Activated CD4-positive, alpha-beta T cell treated with anti-CD3 and anti-CD28 coated beads for 36 hours (primary cell): ENCODE results near the gene GAA. TPM values are rescaled to one million over a fixed set of nuclear protein-coding genes. Genes with fewer than 3 reads are reported as not detected.

Experiments
- ATAC-seq: fragments of 200-7000 bp; cut with Tn5 transposase; one replicate; pipeline ENCODE4 v1.10.0; 2021; ENCODE audit warnings: mild to moderate bottlenecking, moderate library complexity
- CTCF ChIA-PET: fragments of 350-600 bp; sonication (Branson Sonifier 250); formaldehyde crosslinking; loops from one replicate; lab custom pipeline; 2021; ENCODE audit warnings: antibody characterized with exemption; lab: Charles Lee
- POLR2A ChIA-PET: fragments of 350-600 bp; sonication (Branson Sonifier 250); formaldehyde crosslinking; loops from one replicate; lab custom pipeline; 2021; ENCODE audit warnings: antibody characterized with exemption, inconsistent platforms; lab: Charles Lee
- DNase-seq: peaks from one replicate; pipeline ENCODE4 v3.0.0-alpha.2; 2020
- H3K27ac Mint-ChIP-seq: one replicate; pipeline ENCODE4 v1.8.0; 2021; ENCODE audit warnings: mixed read lengths
- H3K27me3 Mint-ChIP-seq: one replicate; pipeline ENCODE4 v1.8.0; 2021; ENCODE audit warnings: mixed read lengths
- H3K36me3 Mint-ChIP-seq: one replicate; pipeline ENCODE4 v1.8.0; 2021; ENCODE audit warnings: low read depth, mixed read lengths
- H3K4me1 Mint-ChIP-seq: one replicate; pipeline ENCODE4 v1.8.0; 2021; ENCODE audit warnings: mixed read lengths
- H3K4me3 Mint-ChIP-seq: one replicate; pipeline ENCODE4 v1.8.0; 2021; ENCODE audit warnings: mild to moderate bottlenecking, moderate library complexity, mixed read lengths
- H3K9me3 Mint-ChIP-seq: one replicate; pipeline ENCODE4 v1.8.0; 2021; ENCODE audit warnings: low read depth, mixed read lengths
- intact Hi-C, 2 experiments: fragments of 100-400 bp; cut with DNase I in 1 of 2; cut with micrococcal nuclease in 1 of 2; formaldehyde crosslinking; loops; one replicate each; pipeline versions ENCODE4 v1.14.2 to v1.15.1; 2022 to 2024; cut with DNase I, micrococcal nuclease
- total RNA-seq, 2 experiments: library from RNA; stranded (reverse); gene quantifications; one replicate each; pipeline ENCODE4 v1.2.3, GENCODE V29; 2021

GAA gene
- total RNA-seq, 2 experiments from 2014 or later: 28.4 to 32.8 TPM

DNA sequence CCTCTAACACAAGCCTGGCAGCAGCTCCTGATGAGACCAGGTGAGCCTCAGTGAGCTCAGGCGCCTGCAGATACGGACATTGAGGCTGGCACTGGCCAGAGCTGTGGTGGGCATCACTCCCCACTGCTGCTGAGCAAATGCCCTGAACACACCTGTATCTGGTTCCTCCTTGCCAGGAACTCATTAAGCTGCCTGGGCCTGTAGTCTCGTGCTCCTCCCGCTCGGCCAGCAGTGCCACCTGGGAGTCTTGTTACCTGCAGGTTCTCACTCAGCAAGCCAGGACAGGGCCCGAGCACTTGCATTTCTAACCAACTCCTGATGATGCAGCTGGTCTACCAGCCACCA, 32.2 kb downstream of the GAA start:
- H3K9me3 Mint-ChIP-seq: no peaks in the 10 kb centered on the region
- H3K36me3 Mint-ChIP-seq: peaks cover 48% of the 10 kb centered on the region
- peaks cover 2% of the 10 kb centered on the region for H3K27me3 Mint-ChIP-seq
- H3K4me1 Mint-ChIP-seq: no peaks in the 10 kb centered on the region
- no peak overlapping the region for H3K27ac Mint-ChIP-seq
- intact Hi-C loops: no loop called here
- CTCF ChIA-PET: interaction anchor here (0.7 to 1.1 kb wide), 2 partner anchors 32 to 125 kb away, joined by 3 to 4 read pairs; partner anchors contain the start of gene GAA
- no peak overlapping the region for H3K4me3 Mint-ChIP-seq
- DNase-seq (no peak), ATAC-seq (no peak)
- POLR2A ChIA-PET: interaction anchor here (0.6 to 2.1 kb wide), 4 partner anchors 9 to 132 kb away, joined by 3 to 12 read pairs (median 4); no protein-coding TSS in a partner anchor

DNA sequence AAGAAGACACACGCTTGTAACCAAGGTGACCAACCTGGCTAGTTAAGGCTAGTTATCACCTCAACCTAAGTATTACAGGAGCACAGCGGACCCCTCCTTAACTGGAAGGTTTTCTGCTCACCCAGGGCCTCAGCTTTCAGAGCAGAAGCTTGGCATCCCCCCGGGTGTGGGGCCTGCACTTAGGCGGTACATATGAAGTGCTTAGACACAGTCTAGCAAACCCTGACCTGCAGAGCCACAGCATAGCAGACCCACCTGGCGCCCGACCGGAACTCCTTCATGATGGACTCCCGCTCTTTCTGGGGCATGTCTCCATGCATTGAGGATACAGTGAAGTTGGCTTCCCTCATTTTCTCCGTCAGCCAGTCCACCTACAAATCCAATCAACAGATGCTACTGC, 35.8 kb downstream of the GAA start:
- ATAC-seq (no peak), DNase-seq (no peak)
- CTCF ChIA-PET: no interaction called here
- POLR2A ChIA-PET: no interaction called here
- peaks cover 78% of the 10 kb centered on the region for H3K36me3 Mint-ChIP-seq
- intact Hi-C loops: no loop called here
- no peaks in the 10 kb centered on the region for H3K4me1 Mint-ChIP-seq
- no peak overlapping the region for H3K4me3 Mint-ChIP-seq
- no peaks in the 10 kb centered on the region for H3K9me3 Mint-ChIP-seq
- H3K27me3 Mint-ChIP-seq: no peaks in the 10 kb centered on the region
- H3K27ac Mint-ChIP-seq: no peak overlapping the region

GRCh38 chr17:80138856-80139426, 37.6 kb downstream of the GAA start:
- Mint-ChIP-seq H3K27ac (no peak overlapping the region), H3K4me1 (peaks cover 4% of the 10 kb centered on the region), H3K4me3 (no peak overlapping the region), H3K36me3 (peaks cover 77% of the 10 kb centered on the region), H3K9me3 (no peaks in the 10 kb centered on the region), H3K27me3 (no peaks in the 10 kb centered on the region)
- ATAC-seq: no peak
- ChIA-PET POLR2A (interaction anchor here (0.6 kb wide), 1 partner anchor 27 kb away, joined by 3 read pairs; no protein-coding TSS in a partner anchor), CTCF (interaction anchor here (0.7 to 1.1 kb wide), 2 partner anchors 23 to 33 kb away, joined by 3 to 6 read pairs; no protein-coding TSS in a partner anchor)
- intact Hi-C loops: no loop called here
- DNase-seq: no peak

- intact Hi-C loops: no loop called here
- peaks cover 26% of the 10 kb centered on the region for H3K4me1 Mint-ChIP-seq
- H3K9me3 Mint-ChIP-seq: no peaks in the 10 kb centered on the region
- CTCF ChIA-PET: no interaction called here
- H3K4me3 Mint-ChIP-seq: no peak overlapping the region
- DNase-seq: no peak
- POLR2A ChIA-PET: no interaction called here
- no peaks in the 10 kb centered on the region for H3K27me3 Mint-ChIP-seq
- no peak overlapping the region for H3K27ac Mint-ChIP-seq
- H3K36me3 Mint-ChIP-seq: peaks cover 73% of the 10 kb centered on the region
- no peak for ATAC-seq
Measured at GRCh38 chr17:80141463-80142165, 40.2 kb downstream of the GAA start.

DNA sequence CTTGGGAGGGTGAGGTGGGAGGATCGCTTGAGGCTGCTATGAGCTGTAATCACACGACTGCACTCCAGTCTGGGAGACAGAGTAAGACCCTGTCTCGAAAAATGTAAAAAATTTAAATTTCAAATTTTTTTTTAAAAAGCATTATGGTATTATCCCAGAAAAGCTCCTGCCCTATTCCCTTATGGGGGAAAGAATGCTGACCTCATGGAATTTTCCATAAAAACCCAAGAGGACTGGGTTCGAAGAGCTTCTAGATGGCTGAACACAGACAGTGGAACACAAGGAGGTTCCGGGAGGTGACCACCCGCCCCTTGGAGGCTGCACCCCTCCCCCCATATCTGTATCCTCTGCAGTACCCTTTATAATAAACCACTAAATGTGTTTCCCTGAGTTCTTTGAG, 41.5 kb downstream of the GAA start:
- H3K27me3 Mint-ChIP-seq: no peaks in the 10 kb centered on the region
- no peaks in the 10 kb centered on the region for H3K9me3 Mint-ChIP-seq

GRCh38 chr17:80145076-80146075, 44.0 kb downstream of the GAA start:
- DNase-seq: peak; percentile 30
- Mint-ChIP-seq H3K27ac (peak overlapping the region; percentile 59), H3K4me1 (peaks cover 35% of the 10 kb centered on the region), H3K27me3 (no peaks in the 10 kb centered on the region), H3K36me3 (peaks cover 42% of the 10 kb centered on the region), H3K9me3 (no peaks in the 10 kb centered on the region), H3K4me3 (peak overlapping the region; percentile 77)
- CTCF ChIA-PET: interaction anchor here (0.6 to 2.1 kb wide), 4 partner anchors 44 to 873 kb away, joined by 3 to 7 read pairs (median 4); partner anchors contain the start of gene GAA
- no peak for ATAC-seq
- POLR2A ChIA-PET: interaction anchor here (0.6 to 2.2 kb wide), 5 partner anchors 12 to 434 kb away, joined by 3 to 12 read pairs (median 4); partner anchors contain the start of gene GAA
- intact Hi-C loops: loop anchor here (2.0 to 5.0 kb wide), 3 partner anchors 43 to 138 kb away; partner anchors contain the start of gene GAA (in 1 of the 2)

More for the DNA sequence above, 41.5 kb downstream of the GAA start:
- Mint-ChIP-seq H3K4me3 (no peak overlapping the region), H3K4me1 (peaks cover 28% of the 10 kb centered on the region), H3K36me3 (peaks cover 62% of the 10 kb centered on the region), H3K27ac (no peak overlapping the region)
- POLR2A ChIA-PET: interaction anchor here (0.6 to 1.1 kb wide), 2 partner anchors 9 to 24 kb away, joined by 3 read pairs; no protein-coding TSS in a partner anchor
- CTCF ChIA-PET: interaction anchor here (0.9 kb wide), 1 partner anchor 15 kb away, joined by 3 read pairs; no protein-coding TSS in a partner anchor
- intact Hi-C loops: no loop called here
- DNase-seq (no peak), ATAC-seq (no peak)

DNA sequence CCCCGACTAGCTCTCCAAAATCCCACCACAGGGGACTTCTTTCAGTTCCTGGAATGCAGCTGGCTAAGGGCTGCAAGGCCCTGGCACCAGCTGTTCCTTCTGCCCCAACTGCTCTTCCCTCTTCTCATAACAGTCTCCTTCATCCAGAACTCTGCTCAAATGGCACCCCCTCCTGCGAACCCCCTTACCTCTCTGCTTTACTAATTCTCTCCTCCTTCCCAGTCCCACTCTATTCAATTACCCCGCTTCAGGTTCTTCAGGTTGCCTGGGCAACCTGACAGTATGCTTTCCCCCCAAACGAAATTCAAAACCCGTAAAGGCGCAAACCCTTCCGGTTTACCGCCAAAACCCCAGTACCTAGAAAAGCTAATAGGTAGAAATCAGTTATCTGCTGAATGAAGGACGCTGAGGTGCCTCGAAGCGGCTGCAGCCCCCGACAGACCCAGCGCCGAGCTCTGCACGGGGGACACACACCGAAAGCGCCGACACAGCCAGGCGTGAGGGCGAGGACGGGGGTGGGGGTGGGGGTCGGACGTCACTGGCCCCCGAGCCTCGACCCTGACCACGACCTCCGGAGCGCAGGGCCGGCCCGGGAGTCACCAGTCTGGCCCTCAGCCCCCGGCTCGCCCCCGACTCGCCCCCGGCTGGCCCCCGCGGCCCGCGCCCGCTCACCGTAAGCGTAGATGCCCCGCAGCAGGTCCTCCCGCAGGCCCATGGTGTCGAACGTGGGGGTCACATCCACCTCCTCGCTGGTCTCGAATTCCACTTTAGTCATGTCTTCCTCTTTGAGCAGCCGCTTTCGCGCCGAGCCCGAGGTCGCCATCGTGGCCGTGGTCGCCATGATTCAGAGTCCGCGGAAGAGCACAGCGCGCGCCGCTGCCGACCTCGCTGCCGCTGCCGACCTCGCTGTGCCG, 45.0 kb downstream of the GAA start:
- CTCF ChIA-PET: interaction anchor here (0.6 to 1.1 kb wide), 3 partner anchors 84 to 872 kb away, joined by 3 to 4 read pairs (median 3); no protein-coding TSS in a partner anchor
- H3K9me3 Mint-ChIP-seq: no peaks in the 10 kb centered on the region

GRCh38 chr17:80147035-80147822, 45.8 kb downstream of the GAA start, which contains the start of gene EIF4A3:
TSS of gene EIF4A3 (minus strand) at chr17:80147128. CDS start at chr17:80146961, 167 bp downstream.
- Mint-ChIP-seq H3K27ac (peak within 1 kb of the TSS; percentile 93), H3K36me3 (peaks cover 28% of the 10 kb centered on the region), H3K4me3 (peak within 1 kb of the TSS; percentile 77), H3K27me3 (no peaks in the 10 kb centered on the region), H3K9me3 (no peaks in the 10 kb centered on the region), H3K4me1 (peaks cover 43% of the 10 kb centered on the region)
- peak; percentile 99 for DNase-seq
- ChIA-PET POLR2A (interaction anchor here (2.2 kb wide), 1 partner anchor 14 kb away, joined by 12 read pairs; no protein-coding TSS in a partner anchor), CTCF (no interaction called here)
- ATAC-seq: peak; percentile 91
- intact Hi-C loops: loop anchor here (1.0 to 5.0 kb wide), 12 partner anchors 45 to 350 kb away; partner anchors contain the start of genes GAA (in 2 of the 2), CBX8 (in 1 of the 2), CCDC40 (in 1 of the 2) and ENDOV (in 1 of the 2)

More for the DNA sequence above, 45.0 kb downstream of the GAA start:
- Mint-ChIP-seq H3K4me1 (peaks cover 35% of the 10 kb centered on the region), H3K27me3 (no peaks in the 10 kb centered on the region), H3K4me3 (peak overlapping the region; percentile 77), H3K36me3 (peaks cover 37% of the 10 kb centered on the region), H3K27ac (peak overlapping the region; percentile 93)
- POLR2A ChIA-PET: interaction anchor here (0.6 to 2.2 kb wide), 4 partner anchors 13 to 435 kb away, joined by 3 to 12 read pairs (median 4); partner anchors contain the start of gene GAA
- ATAC-seq (peak; percentile 1), DNase-seq (peak; percentile 39)
- intact Hi-C loops: loop anchor here (1.0 to 5.0 kb wide), 12 partner anchors 44 to 349 kb away; partner anchors contain the start of genes GAA (in 2 of the 2), CBX8 (in 1 of the 2), CCDC40 (in 1 of the 2) and ENDOV (in 1 of the 2)

DNA sequence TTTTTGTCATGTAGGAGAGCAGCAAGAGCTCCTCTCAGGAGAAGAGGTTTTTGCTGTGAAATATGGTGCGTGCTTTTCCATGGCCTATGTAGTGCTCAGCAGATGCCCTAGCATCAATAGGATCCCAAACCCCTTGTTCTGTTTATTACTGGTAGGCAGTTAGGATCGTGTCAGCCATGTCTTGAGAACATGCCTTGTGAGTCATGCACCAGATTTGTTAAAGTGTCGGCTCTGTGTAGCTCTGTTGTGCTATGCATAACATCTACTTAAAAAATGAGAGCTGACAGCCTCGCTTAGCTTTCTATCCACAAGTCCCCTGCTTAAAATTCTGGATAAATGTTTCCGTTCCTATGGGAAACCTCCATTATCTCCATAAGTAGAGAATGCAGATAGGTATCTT, 50.0 kb downstream of the GAA start:
- POLR2A ChIA-PET: no interaction called here
- CTCF ChIA-PET: interaction anchor here (0.7 kb wide), 1 partner anchor 38 kb away, joined by 3 read pairs; no protein-coding TSS in a partner anchor
- Mint-ChIP-seq H3K4me3 (no peak overlapping the region), H3K4me1 (peaks cover 24% of the 10 kb centered on the region), H3K9me3 (no peaks in the 10 kb centered on the region), H3K27me3 (no peaks in the 10 kb centered on the region), H3K27ac (no peak overlapping the region), H3K36me3 (peaks cover 3% of the 10 kb centered on the region)
- no peak for ATAC-seq
- intact Hi-C loops: no loop called here
- no peak for DNase-seq
